B cell (primary cell): ENCODE data around the gene NKIRAS2.

Source experiments
- EZH2 ChIP-seq: IDR thresholded peaks from 2 replicates; pipeline ENCODE4 v1.6.1; 2012; ENCODE audit warnings: borderline replicate concordance, low read depth, mild to moderate bottlenecking, moderate library complexity, low read length; ENCODE audit not compliant: insufficient read depth, poor library complexity, severe bottlenecking
- TF ChIP-seq, protein P1 (sequence below): fragments of 200-600 bp; IDR thresholded peaks from one replicate; pipeline ENCODE4 v1.8.0; 2022; ENCODE audit warnings: antibody characterized with exemption, mild to moderate bottlenecking

DNA sequence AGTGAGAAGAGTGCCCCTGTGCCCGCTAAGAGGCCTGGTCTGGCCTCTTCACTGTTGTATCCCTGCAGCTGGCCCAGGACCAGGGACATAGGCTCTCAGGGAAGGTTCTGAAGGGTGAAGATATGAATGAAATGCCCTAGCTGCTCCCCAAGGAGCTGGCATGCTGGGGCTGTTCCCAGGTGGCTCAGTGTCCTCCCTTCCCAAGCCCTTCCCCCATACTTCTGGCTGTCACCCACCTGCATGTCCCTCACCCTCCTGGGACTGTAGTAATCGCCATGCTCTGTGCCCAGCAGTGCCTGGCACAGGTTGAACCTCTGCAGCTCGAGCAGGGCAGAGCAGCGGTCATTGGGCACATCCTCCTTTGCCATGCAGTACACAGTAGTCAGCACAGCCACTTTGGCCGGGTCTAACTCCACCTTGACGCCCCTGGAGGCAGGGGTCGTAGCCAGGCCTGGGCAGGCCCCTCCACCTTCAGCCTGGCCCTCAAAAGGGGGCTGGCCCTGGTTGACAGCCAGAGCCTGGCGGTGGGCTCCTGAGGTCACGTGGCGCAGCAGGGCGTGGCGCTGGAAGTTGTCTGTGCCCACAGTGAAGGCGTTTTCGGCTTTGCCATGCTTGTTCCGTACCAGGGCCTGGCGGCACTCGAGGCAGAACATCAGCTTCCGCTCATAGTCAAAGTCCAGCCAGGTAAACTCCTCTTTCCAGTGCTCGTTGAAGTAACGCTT lies 22.9 kb downstream of the NKIRAS2 start:
- TF ChIP-seq, protein P1, sequence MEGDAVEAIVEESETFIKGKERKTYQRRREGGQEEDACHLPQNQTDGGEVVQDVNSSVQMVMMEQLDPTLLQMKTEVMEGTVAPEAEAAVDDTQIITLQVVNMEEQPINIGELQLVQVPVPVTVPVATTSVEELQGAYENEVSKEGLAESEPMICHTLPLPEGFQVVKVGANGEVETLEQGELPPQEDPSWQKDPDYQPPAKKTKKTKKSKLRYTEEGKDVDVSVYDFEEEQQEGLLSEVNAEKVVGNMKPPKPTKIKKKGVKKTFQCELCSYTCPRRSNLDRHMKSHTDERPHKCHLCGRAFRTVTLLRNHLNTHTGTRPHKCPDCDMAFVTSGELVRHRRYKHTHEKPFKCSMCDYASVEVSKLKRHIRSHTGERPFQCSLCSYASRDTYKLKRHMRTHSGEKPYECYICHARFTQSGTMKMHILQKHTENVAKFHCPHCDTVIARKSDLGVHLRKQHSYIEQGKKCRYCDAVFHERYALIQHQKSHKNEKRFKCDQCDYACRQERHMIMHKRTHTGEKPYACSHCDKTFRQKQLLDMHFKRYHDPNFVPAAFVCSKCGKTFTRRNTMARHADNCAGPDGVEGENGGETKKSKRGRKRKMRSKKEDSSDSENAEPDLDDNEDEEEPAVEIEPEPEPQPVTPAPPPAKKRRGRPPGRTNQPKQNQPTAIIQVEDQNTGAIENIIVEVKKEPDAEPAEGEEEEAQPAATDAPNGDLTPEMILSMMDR, result no peak
- TF ChIP-seq EZH2, result no peak
